HG03521 (cell line): ENCODE results near the gene CARF.

ENCODE experiments used
- ATAC-seq: cut with Tn5 transposase; IDR thresholded peaks from one replicate; pipeline ENCODE4 v1.9.1; 2021; ENCODE audit warnings: mild to moderate bottlenecking, moderate library complexity; ENCODE audit not compliant: unreplicated experiment

The CARF gene

GRCh38 chr2:203018181-203018580 lies 106.1 kb downstream of the CARF start:
- no peak for ATAC-seq

- ATAC-seq = no peak
These were observed 107.1 kb downstream of the CARF start for GRCh38 chr2:203019142-203019541.

DNA sequence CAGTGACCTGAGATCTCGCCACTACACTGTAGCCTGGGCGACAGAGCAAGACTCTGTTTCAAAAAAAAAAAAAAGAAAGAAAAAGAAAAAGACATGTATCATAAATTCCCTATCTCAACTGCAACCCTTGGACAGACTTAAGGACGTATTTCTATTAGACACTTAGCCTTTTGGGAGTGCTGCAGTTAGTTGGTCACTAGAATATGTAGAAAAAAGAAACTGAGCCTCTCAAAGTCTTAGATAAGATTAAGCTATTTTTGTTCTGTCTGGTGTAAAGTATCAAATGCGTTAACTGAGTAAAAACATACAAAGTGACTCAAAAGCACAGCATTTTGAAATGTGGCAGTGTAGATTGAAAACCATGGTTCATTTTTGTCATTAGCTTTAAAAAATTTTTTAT lies 109.9 kb downstream of the CARF start:
- ATAC-seq = no peak

DNA sequence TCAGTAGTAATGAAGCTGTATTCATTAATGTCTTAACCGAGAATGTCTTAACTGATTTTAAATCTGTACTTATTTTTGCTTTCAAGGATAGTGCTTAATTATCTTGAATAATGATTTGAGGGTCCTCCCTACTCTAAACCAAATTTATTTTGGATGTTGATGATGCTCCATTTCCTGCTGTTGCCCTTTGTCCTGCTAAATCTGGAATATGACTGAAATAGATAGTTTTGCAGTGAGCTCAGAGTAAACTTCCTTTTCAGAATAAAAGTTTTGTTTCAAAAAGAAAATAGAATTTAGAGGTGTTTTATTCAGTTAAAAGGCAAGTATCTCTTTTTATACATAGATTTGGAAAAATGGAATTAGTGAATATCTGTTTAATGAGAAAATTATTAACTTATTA lies 110.7 kb downstream of the CARF start:
- ATAC-seq = no peak

- ATAC-seq = no peak
These were observed 113.5 kb downstream of the CARF start for GRCh38 chr2:203025592-203025991.

DNA sequence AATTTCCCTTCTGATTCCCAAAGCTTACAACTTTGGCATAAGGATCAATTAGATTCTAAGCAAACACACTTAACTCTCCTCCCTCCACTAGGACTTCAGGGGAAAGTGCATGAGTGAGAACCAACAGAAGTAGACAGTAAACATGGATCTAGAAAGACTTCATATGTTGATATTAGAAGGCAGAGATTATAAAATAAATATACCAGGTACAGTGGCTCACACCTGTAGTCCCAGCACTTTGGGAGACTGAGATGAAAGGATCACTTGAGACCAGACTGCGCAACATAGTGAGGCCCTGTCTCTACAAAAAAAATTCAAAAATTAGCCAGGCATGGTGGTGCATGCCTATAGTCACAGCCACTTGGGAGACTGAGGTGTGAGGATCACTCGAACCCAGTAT lies 118.5 kb downstream of the CARF start:
- ATAC-seq = no peak

- ATAC-seq = no peak
These were observed 118.9 kb downstream of the CARF start for GRCh38 chr2:203030991-203031390.

GRCh38 chr2:203033395-203033794 lies 121.3 kb downstream of the CARF start:
- no peak for ATAC-seq

GRCh38 chr2:203035879-203036470 lies 123.9 kb downstream of the CARF start:
- no peak for ATAC-seq
